OCI-LY7 (cell line): Measurements from ENCODE around the gene CTNNBL1. TPM values are rescaled to one million over a fixed set of nuclear protein-coding genes. Genes with fewer than 3 reads are reported as not detected.

Experiments used
- BruUV-seq: library from RNA; stranded (reverse); fragments of 400-500 nt; replicated peaks from 2 replicates; lab custom pipeline; 2021; lab: Mats Ljungman, UMichigan
- CTCF ChIA-PET: fragments of 300-600 bp; sonication (Branson Sonifier 250); formaldehyde crosslinking; loops from one replicate; lab custom pipeline; 2022; ENCODE audit warnings: antibody characterized with exemption; ENCODE audit not compliant: unreplicated experiment; lab: Charles Lee
- POLR2A ChIA-PET: fragments of 300-600 bp; sonication (Branson Sonifier 250); formaldehyde crosslinking; loops from one replicate; lab custom pipeline; 2022; ENCODE audit warnings: antibody characterized with exemption; lab: Charles Lee
- DNase-seq: peaks from one replicate; pipeline ENCODE4 v3.0.0-alpha.2; 2015; ENCODE audit warnings: low spot score
- H2AFZ ChIP-seq: fragments of 200-600 bp; sonication (generic), shearing (Covaris generic); 2 replicates; pipeline ENCODE4 v1.6.1; 2014; ENCODE audit warnings: mild to moderate bottlenecking, antibody characterized with exemption, low read length, moderate library complexity
- H3K27ac ChIP-seq: fragments of 200-600 bp; sonication (generic); 2 replicates; pipeline ENCODE4 v1.5.1; 2014; ENCODE audit warnings: mixed run types, low read depth, mild to moderate bottlenecking, moderate library complexity, low read length, inconsistent platforms; ENCODE audit not compliant: poor library complexity, severe bottlenecking
- H3K36me3 ChIP-seq: fragments of 200-600 bp; sonication (generic); 2 replicates; pipeline ENCODE4 v1.6.1; 2014; ENCODE audit warnings: mild to moderate bottlenecking, antibody characterized with exemption, low read length, moderate library complexity, mixed read lengths; ENCODE audit not compliant: insufficient read depth
- H3K4me1 ChIP-seq: fragments of 200-600 bp; sonication (generic); 2 replicates; pipeline ENCODE4 v1.5.1; 2014; ENCODE audit warnings: mild to moderate bottlenecking, low read length; ENCODE audit not compliant: insufficient read depth, poor library complexity, severe bottlenecking
- H3K4me2 ChIP-seq: fragments of 200-600 bp; sonication (generic); 2 replicates; pipeline ENCODE4 v1.6.1; 2014; ENCODE audit warnings: mild to moderate bottlenecking, low read length
- H3K4me3 ChIP-seq: fragments of 200-600 bp; sonication (generic); 2 replicates; pipeline ENCODE4 v1.5.1; 2014; ENCODE audit warnings: mild to moderate bottlenecking, low read depth, low read length; ENCODE audit not compliant: poor library complexity, severe bottlenecking
- H3K79me2 ChIP-seq: fragments of 200-600 bp; sonication (generic); 2 replicates; pipeline ENCODE4 v1.6.1; 2016; ENCODE audit warnings: low read depth, mild to moderate bottlenecking, low read length, moderate library complexity, mixed read lengths; ENCODE audit not compliant: insufficient read depth
- H3K9me2 ChIP-seq: fragments of 200-600 bp; sonication (generic); 2 replicates; pipeline ENCODE4 v1.6.1; 2016; ENCODE audit warnings: mild to moderate bottlenecking, low read length, mixed read lengths; ENCODE audit not compliant: insufficient read depth
- H3K9me3 ChIP-seq: fragments of 200-600 bp; sonication (generic); 2 replicates; pipeline ENCODE4 v1.6.1; 2014; ENCODE audit warnings: mild to moderate bottlenecking, mixed run types, low read length, mixed read lengths
- H4K20me1 ChIP-seq: fragments of 200-600 bp; sonication (generic); 2 replicates; pipeline ENCODE4 v1.6.1; 2014; ENCODE audit warnings: mild to moderate bottlenecking, antibody characterized with exemption, low read length, moderate library complexity, mixed read lengths; ENCODE audit not compliant: insufficient read depth
- CTCF ChIP-seq: fragments of 200-600 bp; sonication (generic); conservative IDR thresholded peaks from 2 replicates; pipeline ENCODE4 v1.5.1; 2014; ENCODE audit warnings: mild to moderate bottlenecking, antibody characterized with exemption, low read length, moderate library complexity, mixed read lengths
- EZH2phosphoT487 ChIP-seq: fragments of 200-600 bp; sonication (generic); IDR thresholded peaks from 2 replicates; pipeline ENCODE4 v1.6.1; 2018; ENCODE audit warnings: low read depth, borderline replicate concordance, mild to moderate bottlenecking, mixed run types, antibody characterized with exemption, low read length, moderate library complexity, mixed read lengths
- intact Hi-C: fragments of 100-400 bp; cut with micrococcal nuclease; formaldehyde crosslinking; loops from one replicate; pipeline ENCODE4 v1.10.0; 2022; ENCODE audit not compliant: unreplicated experiment
- total RNA-seq, 2 experiments: library from RNA; depleted of rRNA in 1 of 2; stranded (reverse); fragments of >200 nt in 1 of 2; shearing (Covaris generic) in 1 of 2; gene quantifications; 2 replicates each; pipeline ENCODE4 v1.2.3, GENCODE V29; 2014 to 2022

CTNNBL1 gene
- total RNA-seq, 2 experiments from 2014 or later = 38.0 to 90.0 TPM

GRCh38 chr20:37823296-37823980 is 129.6 kb downstream of the CTNNBL1 start:
- no peaks in the 10 kb centered on the region for H3K9me3 ChIP-seq
- H3K4me1 ChIP-seq = no peaks in the 10 kb centered on the region
- no peaks in the 10 kb centered on the region for H3K36me3 ChIP-seq
- no peaks in the 10 kb centered on the region for H4K20me1 ChIP-seq
- H2AFZ ChIP-seq = no peak overlapping the region
- H3K4me3 ChIP-seq = no peak overlapping the region
- intact Hi-C loops = no loop called here
- no TSS peak for BruUV-seq
- no peak overlapping the region for H3K4me2 ChIP-seq
- no peaks in the 10 kb centered on the region for H3K9me2 ChIP-seq
- no peak for DNase-seq
- ChIA-PET CTCF (no interaction called here), POLR2A (interaction anchor here (0.6 to 0.7 kb wide), 2 partner anchors 21 to 24 kb away, joined by 3 to 4 read pairs; no protein-coding TSS in a partner anchor)
- H3K79me2 ChIP-seq = no peaks in the 10 kb centered on the region
- no peak overlapping the region for H3K27ac ChIP-seq
- TF ChIP-seq EZH2phosphoT487 (no peak), CTCF (no peak)

- H3K27ac ChIP-seq = no peak overlapping the region
- TF ChIP-seq EZH2phosphoT487 (no peak), CTCF (no peak)
- H3K9me3 ChIP-seq = no peaks in the 10 kb centered on the region
- no TSS peak for BruUV-seq
- intact Hi-C loops = no loop called here
- no peaks in the 10 kb centered on the region for H3K4me1 ChIP-seq
- no peak overlapping the region for H2AFZ ChIP-seq
- no peaks in the 10 kb centered on the region for H3K79me2 ChIP-seq
- H3K9me2 ChIP-seq = no peaks in the 10 kb centered on the region
- DNase-seq = no peak
- H4K20me1 ChIP-seq = no peaks in the 10 kb centered on the region
- ChIA-PET CTCF (interaction anchor here (0.6 kb wide), 1 partner anchor 90 kb away, joined by 4 read pairs; no protein-coding TSS in a partner anchor), POLR2A (no interaction called here)
- H3K4me2 ChIP-seq = no peak overlapping the region
- H3K4me3 ChIP-seq = no peak overlapping the region
- H3K36me3 ChIP-seq = no peaks in the 10 kb centered on the region
These were observed 133.8 kb downstream of the CTNNBL1 start for GRCh38 chr20:37827605-37828004.

GRCh38 chr20:37828684-37829083 is 134.9 kb downstream of the CTNNBL1 start:
- Histone ChIP-seq H3K4me2 (no peak overlapping the region), H2AFZ (no peak overlapping the region), H3K9me2 (no peaks in the 10 kb centered on the region), H4K20me1 (no peaks in the 10 kb centered on the region), H3K27ac (no peak overlapping the region), H3K79me2 (no peaks in the 10 kb centered on the region), H3K9me3 (no peaks in the 10 kb centered on the region), H3K4me3 (no peak overlapping the region), H3K4me1 (no peaks in the 10 kb centered on the region), H3K36me3 (no peaks in the 10 kb centered on the region)
- intact Hi-C loops = no loop called here
- DNase-seq = no peak
- POLR2A ChIA-PET = interaction anchor here (1.2 kb wide), 1 partner anchor 13 kb away, joined by 5 read pairs; no protein-coding TSS in a partner anchor
- BruUV-seq = no TSS peak
- CTCF ChIA-PET = no interaction called here
- TF ChIP-seq CTCF = no peak
